Endometrium (tissue), 2 donors: Measurements from ENCODE around the gene ADAM17.
"Not testable (repeated sequence)": the region's sequence is repeated elsewhere in the genome, so short reads cannot be mapped to it uniquely, and the experiment has no call there.

Experiments used
- FAIRE-seq: peaks from 2 replicates; lab custom pipeline; 2012; peaks lifted over from hg19 to GRCh38; lab: Jason Lieb, UNC
- donor health status: control.
- donor health status: control.

The ADAM17 gene

GRCh38 chr2:9565436-9566153 is 10.0 kb upstream of the ADAM17 start:
- no peak for FAIRE-seq

- FAIRE-seq: no peak
Measured at GRCh38 chr2:9560628-9561027, 5.0 kb upstream of the ADAM17 start.

DNA sequence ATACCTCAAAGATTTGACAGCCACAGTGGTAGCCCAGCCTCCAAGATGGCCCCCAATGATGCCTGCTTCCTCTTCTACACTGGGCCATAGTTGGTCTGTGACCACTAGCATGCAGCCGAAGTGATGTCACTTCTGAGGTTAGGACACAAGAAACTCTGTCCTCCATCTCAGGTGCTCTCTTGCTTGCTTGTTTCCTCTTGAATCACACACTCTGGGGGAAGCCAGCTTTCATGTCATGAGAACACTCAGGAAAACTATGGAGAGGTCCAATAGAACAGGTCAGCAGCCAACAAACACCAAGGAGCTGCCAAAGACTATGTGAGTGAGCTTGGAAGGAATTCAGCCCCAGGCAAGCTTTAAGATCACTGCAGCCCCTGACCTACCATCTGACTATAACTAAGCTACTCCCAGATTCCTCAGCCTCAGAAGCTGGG is 3.3 kb upstream of the ADAM17 start:
- no peak for FAIRE-seq

- FAIRE-seq: no peak
Measured at GRCh38 chr2:9556121-9556743, 602 bp upstream of the ADAM17 start.

DNA sequence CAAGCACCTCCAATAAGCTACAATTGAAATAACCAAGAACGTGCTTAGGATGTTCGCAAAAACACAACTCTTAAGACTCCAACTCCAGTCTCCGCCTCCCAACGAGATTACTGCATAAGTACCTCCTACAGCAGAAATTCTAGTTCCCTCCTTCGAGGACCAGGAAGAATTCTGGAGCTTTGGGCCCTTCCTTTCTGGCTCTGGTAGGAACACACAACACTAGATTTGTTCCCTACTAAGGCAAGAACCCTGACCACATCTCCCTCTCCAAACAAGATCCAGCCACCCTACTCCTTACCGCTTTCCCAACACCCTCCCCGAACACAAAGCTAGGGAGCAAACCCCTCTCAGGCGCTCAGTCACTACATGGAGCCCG is 721 bp downstream of the ADAM17 start:
- no peak for FAIRE-seq

DNA sequence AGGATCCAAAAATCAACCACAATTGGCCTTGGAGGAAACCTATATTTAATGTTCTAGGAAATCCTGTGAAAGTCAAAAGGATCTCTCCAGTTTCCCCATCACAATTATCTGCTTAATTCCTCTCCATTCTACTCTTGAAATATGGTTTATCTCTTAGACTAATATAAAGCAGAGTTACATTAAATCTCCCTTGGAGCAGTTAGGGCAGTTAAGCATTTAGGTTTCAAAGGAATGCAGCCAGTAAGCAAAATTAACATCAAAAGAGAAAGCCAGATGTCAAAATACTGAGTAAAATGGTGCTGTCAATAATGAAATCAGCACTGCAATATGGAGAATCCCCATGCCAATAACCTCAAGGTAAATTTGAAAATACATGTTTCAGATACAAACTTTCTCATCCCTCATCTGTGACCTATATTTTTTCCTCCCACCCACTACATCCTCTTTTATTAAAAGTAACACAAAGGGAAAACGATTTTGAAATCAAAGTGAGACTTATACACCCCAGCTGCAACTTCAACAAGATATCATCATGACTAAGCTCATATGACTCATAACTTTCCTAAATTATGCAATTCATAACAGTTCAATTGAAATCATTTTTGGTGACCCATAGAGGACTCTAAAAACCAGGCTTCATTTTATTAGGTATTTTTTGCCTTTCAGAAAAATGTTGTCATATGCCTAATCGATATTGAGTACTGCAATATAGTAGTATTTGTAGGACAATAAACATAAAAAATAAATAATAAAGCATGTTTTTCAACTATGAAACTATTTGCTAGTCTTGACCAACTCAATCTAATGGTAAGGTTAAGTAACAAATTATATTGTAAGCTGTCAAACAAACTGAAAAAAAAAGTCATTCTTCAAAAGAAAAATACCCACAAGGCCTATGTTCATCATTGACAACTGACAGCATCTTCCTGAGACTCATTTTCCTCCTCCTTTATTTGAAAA is 3.1 kb downstream of the ADAM17 start:
- no peak for FAIRE-seq

DNA sequence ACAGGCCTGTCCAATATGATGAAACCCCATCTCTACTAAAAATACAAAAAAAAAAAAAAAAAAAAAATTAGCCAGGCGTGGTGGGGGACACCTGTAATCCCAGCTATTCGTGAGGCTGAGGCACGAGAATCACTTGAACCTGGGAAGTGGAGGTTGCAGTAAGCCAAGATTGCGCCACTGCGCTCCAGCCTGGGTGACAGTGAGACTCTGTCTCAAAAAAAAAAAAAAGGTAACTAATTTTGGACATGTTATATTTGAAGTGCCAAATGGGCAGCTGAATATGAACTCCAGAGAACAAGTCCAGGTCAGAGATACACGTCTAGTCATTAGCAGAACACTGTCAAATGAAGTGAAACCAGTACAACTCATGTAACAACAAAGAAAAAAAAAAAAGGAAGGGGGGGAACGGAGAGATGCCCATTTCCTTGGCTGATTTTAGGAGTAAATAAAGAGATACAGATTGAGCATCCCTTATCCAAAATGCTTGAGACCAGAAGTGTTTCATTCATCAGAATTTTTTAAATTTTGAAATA is 4.7 kb downstream of the ADAM17 start:
- not testable (repeated sequence) for FAIRE-seq

- FAIRE-seq: no peak
Measured at GRCh38 chr2:9549420-9549819, 6.2 kb downstream of the ADAM17 start.

- no peak for FAIRE-seq
Measured at GRCh38 chr2:9548506-9548905, 7.1 kb downstream of the ADAM17 start.

DNA sequence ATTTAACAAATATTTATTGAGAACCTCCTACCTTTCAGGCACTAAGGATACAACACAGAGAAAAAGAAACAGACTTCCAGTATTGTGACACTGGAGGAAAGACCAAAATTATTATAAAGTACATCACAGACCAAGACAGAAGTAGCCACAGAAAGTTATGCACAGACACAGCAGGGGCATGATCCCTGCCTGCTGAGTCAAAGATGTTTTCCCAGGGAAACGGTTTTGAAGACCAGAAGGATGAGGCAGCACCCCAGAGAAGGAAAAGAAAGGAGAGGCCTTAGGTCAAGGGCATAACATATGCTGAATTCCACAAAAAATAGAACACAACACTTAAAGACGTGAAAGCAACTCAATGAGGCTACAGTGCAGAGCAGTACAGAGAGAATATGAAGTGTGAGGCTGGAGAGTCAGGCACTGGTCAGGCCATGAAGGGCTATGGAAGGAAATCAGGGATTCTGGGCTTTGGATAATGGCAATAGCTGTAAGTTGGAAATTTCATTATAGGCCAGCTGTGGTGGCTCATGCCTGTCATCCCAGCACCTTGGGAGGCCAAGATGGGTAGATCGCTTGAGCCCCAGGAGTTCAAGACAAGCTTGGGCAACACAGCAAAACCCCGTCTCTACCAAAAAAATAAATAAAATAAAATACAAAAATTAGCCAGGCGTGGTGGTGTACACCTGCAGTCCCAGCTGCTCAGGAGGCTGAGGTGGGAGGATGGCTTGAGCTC is 8.2 kb downstream of the ADAM17 start:
- no peak for FAIRE-seq

GRCh38 chr2:9545502-9545901 is 10.1 kb downstream of the ADAM17 start:
- no peak for FAIRE-seq

- FAIRE-seq: no peak
Measured at GRCh38 chr2:9543557-9543956, 12.1 kb downstream of the ADAM17 start.

DNA sequence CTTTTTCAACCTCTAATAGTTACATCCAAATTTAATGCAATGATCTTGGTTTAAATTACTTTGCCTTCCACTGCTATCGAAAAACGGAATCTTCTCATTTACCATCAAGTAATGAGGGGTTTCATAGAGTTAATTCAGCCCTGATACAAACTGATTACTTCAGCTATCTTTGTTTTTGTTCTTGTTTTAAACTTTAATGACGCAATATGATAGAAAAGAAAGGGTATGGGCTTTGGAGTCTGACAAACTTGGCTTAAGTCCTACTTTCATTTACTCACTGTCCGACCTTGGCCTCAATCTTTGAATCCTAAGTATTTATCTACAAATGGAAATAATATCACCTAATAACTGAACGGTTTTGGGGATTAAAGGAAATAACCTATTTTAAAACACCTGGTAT is 16.1 kb downstream of the ADAM17 start:
- no peak for FAIRE-seq

GRCh38 chr2:9538000-9538507 is 17.6 kb downstream of the ADAM17 start:
- FAIRE-seq: peak; percentile 94

DNA sequence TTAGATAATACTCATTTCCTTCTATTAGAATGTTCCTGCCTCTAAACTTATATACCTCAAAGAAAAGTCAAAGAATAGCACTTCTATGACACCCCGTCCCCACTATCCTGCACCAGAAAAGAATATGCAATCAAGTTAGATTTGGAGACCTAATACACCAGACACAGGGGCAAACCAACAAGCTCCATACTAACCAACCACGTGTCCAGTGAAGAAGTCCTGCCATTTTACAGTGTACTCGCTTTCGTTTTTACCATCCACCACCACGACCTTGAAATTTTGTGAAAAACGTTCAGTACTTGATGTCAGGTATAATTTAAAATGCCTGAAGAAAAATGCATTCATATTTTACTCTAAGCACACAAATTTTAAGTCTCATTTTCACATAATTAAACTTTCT is 19.1 kb downstream of the ADAM17 start:
- FAIRE-seq: no peak

- no peak for FAIRE-seq
Measured at GRCh38 chr2:9535177-9535576, 20.5 kb downstream of the ADAM17 start.

GRCh38 chr2:9533663-9534062 is 22.0 kb downstream of the ADAM17 start:
- no peak for FAIRE-seq

DNA sequence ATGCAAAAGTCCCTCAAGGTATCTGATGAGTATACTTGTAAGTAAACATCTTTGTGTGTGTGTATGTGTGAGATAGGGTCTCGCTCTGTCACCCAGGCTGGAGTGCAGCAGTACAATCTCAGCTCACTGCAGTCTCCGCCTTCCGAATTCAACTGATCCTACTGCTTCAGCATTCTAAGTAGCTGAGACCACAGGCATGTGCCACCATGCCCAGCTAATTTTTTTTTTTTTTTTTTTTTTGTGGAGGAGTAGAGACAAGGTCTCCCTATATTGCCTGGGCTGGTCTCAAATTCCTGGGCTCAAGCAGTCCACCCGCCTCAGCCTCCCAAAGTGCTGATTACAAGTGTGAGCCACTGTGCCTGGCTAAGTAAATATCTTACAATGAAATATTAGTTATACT is 23.2 kb downstream of the ADAM17 start:
- FAIRE-seq: no peak

DNA sequence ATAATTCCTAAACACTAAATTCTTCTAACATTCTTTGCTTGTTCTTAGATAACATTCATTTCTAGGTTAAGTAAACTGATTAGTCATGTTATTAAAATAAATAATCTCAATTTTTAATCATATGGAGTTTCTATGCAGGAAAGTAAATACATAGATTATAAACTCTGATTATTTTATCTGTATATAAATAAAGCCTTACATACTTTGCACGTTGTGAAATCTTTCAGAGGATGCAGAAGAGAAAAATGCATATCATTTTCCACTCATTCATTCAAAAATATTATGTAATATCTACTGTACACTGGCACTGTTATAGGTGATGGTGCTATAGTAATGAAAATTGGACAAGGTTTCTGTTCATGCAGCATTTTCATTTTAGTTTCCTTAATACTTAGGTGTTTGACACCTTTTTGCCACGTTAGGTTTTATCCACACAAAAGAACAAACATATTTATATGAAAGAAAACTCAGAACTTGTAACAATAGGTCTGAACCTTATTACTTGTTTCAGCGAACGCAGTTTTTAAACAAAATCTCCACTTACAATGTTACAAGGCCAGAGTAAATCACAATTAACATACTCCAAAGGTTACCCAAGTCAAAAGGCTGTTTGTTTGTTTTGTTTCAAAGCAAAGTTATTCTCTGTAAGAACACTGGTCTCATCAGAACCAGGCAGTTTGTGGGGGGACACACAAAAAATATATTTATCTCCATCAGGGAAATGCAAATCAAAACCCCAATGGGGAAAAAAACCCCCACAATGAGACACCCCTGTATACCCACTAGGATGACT is 27.4 kb downstream of the ADAM17 start:
- no peak for FAIRE-seq

DNA sequence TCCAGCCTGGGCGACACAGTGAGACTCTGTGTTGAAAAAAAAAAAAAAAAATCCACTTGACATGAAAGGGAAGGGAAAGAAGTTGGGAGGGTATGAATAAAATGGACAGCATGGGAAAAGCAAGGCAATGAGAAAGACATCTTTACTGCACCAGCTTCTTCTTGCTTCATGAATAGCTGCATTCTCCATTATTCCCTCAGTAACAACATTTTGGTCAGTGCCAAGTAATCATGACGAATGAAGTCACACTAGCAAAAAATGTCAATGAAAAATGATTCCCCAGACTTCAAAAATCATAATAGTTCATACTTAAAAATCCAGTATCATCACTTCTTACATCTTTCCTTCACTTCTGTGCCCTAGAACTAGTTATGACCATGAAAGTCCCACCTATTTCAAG is 30.4 kb downstream of the ADAM17 start:
- FAIRE-seq: no peak

GRCh38 chr2:9524291-9524690 is 31.3 kb downstream of the ADAM17 start:
- no peak for FAIRE-seq
